Activated gamma-delta T cell (primary cell): ENCODE results near the gene EIF4G3.
"Not testable (repeated sequence)": the region's sequence is repeated elsewhere in the genome, so short reads cannot be mapped to it uniquely, and the experiment has no call there.

Experiments used
- DNase-seq: peaks from one replicate; lab custom pipeline; 2025; lab: John Stamatoyannopoulos, UW

EIF4G3 gene

DNA sequence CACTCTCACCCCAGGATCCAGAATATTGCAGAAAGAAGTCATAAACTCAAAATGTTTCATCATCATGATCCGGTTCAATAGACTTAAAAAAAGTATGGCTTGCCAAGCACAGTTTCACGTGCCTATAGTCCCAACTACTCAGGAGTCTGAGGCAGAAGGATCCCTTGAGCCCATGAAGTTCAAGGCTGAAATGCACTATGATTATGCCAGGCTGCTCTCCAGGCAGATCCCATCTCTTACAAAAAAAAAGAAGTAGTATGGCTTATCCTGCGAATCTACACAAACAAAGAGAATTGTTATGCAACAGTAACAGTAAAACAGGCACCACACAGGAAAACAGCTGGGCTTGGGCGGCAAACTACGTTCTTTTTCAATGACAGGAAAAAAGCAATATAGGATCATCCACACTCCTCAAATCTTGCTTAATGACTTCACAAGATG, 76.2 kb downstream of the EIF4G3 start:
- no peak for DNase-seq

DNA sequence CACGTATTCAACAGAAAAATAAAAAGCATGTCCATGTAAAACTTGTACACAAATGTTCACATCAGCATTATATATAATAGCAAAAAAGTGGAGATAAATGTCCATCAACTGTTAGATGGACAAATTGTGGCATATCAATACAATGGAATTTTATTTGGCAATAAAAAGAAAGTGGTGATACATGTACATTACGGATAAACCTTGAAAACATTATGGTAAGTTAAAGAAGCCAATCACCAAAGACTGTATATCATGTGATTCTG, 76.9 kb downstream of the EIF4G3 start:
- no peak for DNase-seq

DNA sequence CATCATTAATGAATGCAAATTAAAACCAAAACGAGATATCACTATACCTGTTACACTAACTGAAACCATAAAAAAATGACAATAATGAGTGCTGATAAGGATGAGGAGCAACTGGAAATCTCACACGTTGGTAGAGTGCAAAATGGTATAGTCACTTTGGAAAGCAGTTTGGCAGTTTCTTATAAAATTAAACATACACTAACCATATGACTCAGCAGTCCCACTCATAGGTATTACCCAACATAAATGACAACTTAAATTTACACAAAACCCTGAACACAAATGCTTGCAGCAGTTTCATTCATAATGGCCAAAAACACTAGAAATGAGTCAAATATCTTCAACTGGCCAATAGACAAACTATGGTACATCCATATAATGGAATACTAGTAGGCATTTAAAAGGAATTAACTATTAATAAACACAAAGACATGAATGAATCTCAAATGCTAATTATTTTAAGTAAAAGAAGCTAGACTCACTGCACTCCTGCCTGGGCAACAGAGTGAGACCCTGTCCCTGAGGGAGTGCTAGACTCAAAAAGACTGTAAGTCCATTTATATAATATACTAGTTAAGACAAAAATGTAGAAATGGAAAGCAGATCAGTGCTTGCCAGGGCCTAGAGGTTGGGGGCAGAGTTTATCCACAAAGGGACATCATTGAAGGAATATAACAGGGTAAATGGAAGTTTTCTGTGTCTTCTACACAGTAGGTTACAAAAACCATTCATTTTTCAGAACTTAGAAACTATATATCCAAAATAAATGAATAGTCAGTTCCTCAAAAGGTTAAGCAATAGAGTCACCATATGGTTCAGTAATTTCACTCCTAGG, 77.4 kb downstream of the EIF4G3 start:
- DNase-seq, result no peak

DNA sequence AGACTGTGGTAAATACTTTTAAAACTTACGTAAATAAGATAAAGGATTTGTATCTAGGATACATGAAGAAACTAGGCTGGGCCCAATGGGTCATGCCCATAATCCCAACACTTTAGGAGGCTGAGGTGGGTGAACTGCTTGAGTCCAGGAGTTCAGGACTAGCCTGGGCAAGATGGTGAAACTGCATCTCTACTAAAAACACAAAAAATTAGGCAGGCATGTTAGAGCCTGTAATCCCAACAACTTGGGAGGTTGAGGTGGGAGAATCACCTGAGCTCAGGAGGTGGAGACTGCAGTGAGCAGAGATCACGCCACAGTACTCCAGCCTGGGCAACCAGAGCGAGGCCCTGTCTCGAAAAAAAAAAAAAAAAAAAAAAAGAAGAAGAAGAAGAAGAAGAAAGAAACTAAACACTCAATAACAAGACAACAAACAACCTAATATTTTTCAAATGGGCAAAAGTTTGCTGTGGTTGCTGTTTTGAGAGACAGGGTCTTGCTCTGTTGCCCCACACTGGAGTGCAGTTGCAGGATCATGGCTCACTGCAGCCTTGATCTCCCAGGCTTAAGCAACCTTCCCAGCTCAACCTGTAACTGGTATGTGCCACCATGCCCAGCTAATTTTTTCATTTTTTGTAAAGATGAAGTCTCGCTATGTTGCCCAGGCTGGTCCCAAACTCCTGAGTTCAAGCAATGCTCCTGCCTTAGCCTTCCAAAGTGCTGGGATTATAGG, 78.3 kb downstream of the EIF4G3 start:
- DNase-seq, result no peak

DNA sequence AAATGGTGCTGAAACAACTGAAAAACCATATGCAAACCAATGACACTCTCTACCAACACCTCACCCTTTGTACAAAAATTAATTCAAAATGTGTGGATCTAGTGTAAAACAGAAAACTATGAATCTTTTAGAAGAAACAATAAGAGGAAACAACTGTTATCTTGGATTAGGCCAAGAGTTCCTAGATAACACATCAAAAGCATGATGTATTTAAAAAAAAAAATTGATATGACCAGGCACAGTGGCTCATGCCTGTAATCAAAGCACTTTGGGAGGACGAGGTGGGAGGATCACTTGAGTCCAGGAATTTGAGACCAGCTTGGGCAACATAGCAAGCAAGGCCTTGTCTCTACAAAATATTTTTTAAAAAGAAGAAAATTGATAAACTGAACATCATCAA, 79.0 kb downstream of the EIF4G3 start:
- no peak for DNase-seq

DNA sequence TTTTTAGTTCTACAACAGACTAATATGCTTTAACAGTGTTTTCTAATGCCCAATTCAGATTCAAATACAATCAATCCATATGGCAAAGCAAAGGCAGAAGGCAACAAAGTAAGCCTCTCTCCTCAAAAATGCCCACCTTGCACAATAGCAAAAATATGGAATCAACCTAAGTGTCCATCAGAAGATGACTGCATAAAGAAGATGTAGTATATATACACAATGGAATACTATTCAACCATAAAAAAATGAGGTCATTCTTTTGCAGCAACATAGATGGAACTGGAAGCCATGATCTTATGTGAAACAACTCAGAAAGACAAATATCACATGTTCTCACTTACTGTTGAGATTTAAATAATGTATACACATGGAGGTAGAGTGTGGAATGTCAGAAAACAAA, 80.7 kb downstream of the EIF4G3 start:
- DNase-seq, result no peak

DNA sequence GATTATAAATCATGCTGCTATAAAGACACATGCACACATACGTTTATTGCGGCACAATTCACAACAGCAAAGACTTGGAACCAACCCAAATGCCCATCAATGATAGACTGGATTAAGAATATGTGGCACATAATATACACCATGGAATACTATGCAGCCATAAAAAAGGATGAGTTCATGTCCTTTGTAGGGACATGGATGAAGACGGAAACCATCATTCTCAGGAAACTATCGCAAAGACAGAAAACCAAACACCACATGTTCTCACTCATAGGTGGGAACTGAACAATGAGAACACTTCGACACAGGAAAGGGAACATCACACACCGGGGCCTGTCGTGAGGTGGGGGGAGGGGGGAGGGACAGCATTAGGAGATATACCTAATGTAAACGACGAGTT, 82.4 kb downstream of the EIF4G3 start:
- not testable (repeated sequence) for DNase-seq

DNA sequence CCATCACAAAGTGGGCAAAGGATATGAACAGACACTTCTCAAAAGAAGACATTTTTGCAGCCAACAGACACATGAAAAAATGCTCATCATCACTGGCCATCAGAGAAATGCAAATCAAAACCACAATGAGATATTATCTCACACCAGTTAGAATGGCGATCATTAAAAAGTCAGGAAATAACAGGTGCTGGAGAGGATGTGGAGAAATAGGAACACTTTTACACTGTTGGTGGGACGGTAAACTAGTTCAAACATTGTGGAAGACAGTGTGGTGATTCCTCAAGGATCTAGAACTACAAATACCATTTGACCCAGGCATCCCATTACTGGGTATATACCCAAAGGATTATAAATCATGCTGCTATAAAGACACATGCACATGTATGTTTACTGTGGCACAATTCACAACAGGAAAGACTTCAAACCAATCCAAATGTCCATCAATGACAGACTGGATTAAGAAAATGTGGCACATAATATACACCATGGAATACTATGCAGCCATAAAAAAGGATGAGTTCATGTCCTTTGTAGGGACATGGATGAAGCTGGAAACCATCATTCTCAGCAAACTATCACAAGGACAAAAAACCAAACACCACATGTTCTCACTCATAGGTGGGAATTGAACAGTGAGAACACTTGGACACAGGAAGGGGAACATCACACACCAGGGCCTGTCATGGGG, 83.3 kb downstream of the EIF4G3 start:
- DNase-seq, result not testable (repeated sequence)

DNA sequence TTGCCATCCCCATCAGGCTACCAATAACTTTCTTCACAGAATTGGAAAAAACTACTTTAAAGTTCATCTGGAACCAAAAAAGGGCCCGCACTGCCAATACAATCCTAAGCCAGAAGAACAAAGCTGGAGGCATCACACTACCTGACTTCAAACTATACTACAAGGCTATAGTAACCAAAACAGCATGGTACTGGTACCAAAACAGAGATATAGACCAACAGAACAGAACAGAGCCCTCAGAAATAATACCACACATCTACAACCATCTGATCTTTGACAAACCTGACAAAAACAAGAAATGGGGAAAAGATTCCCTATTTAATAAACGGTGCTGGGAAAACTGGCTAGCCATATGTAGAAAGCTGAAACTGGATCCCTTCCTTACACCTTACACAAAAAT, 84.2 kb downstream of the EIF4G3 start:
- DNase-seq, result not testable (repeated sequence)

DNA sequence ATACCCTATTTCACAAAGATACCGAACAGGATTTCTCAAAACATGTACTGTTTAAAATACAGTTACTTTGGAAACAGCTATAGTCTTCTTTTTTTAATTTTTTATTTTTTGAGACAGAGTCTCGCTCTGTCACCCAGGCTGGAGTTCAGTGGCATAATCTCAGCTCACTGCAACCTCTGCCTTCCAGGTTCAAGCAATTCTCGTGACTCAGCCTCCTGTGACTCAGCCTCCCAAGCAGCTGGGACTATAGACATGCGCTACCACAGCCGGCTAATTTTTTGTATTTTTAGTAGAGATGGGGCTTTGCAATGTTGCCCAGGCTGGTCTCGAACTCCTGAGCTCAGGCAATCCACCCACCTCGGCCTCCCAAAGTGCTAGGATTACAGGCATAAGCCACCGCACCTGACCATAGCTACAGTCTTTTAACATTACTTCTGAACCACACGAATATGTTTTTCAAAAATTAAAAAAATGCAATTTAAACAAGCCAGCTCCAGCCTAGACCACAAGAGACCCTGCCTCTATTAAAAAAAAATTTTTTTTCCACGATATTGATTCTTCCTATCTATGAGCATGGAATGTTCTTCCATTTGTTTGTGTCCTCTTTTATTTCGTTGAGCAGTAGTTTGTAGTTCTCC, 85.5 kb downstream of the EIF4G3 start:
- DNase-seq, result not testable (repeated sequence)

DNA sequence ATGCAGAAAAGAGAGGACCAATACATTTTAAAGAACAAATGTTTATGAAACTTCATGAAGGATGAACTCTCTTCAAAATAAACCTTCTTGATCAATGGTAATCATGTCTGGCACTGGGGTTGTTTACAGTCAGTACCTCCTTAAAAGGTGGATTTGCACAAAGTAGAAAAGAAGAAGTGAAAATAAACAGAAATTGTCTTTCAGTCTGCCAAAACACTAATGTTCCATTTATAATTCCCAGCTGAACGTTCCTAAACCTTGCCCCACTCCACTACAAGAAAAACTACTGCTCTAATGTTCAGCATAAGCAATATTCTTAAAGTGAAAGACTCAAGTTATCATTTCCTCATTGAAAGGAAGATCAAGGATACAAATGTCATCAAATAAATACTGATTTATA, 86.2 kb downstream of the EIF4G3 start:
- DNase-seq, result no peak

DNA sequence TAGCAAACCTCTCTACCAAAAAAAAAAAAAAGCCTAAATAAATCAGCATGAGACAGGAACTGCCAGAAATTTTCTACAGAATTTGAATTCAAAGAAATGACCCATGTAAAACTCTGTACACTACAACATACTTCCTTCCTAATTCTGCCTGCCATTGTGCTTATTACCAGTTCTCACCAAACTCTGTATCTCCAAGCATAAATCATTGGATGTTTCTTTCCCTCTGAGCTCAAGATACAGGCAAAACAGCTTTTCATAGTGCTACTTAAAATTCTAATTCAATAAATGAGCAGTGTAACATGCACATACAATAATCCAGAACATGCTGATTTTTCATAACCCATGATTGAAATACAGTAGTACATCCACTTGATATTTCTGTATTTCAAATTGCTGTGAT, 87.0 kb downstream of the EIF4G3 start:
- no peak for DNase-seq

DNA sequence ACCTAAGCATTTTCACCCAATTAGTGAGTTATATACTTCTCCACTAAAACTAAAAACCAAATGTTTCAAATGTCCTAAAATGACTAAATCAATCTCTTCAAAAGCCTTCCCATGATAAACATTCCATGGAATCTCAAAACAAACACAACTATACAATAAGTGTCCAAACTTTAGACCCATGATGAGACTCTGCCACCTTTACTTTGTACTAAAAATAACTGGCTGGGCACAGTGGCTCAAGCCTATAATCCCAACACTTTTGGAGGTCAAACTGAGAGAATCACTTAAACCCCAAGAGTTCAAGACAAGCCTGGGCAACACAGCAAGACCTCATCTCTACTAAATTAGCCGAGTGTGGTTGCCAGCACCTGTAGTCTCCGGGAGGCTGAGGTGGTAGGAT, 87.4 kb downstream of the EIF4G3 start:
- no peak for DNase-seq

DNA sequence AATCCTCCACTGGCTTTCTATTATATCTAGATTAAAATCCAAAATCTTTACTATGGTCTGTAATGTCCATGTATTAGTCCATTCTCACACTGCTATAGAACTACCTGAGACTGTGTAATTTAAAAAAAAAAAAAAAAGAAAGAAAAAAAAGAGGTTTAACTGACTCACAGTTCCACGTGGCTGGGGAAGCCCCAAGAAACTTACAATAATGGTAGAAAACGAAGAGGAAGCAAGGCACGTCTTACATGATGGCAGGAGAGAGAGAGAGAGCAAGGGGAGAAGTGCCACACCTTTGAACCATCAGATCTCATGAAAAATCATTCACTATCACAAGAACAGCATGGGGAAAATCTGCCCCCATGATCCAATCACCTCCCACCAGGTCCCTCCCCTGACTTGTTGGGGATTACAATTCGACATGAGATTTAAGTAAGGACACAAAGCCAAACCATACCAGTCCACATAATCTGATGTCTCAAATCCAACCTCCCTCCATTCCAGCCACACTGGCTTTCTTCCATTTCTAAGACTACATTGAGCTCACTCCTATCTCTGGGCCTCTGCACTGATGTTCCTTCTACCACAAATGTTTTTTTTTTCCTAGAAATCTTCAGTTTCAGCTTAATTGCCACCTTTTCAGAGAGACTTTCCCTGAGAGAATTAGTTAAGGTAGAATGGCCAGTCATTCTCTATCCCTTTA, 92.4 kb downstream of the EIF4G3 start:
- DNase-seq, result no peak

DNA sequence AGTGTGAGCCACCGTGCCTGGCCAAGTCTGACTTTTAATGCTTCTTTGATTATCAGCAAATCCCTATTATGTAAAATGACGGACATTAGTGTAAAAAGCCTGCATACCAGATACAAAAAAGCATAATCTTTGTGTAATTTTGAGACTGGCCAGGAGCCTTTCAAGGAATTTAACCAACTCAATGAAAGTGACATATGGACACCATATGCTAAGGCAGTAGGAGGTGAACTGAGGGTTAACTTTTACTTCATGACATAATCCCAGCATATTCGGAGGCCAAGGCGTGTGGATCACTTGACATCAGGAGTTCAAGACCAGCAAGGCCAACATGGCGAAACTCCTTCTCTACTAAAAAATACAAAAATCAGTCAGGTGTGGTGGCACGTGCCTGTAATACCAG, 94.6 kb downstream of the EIF4G3 start:
- no peak for DNase-seq

DNA sequence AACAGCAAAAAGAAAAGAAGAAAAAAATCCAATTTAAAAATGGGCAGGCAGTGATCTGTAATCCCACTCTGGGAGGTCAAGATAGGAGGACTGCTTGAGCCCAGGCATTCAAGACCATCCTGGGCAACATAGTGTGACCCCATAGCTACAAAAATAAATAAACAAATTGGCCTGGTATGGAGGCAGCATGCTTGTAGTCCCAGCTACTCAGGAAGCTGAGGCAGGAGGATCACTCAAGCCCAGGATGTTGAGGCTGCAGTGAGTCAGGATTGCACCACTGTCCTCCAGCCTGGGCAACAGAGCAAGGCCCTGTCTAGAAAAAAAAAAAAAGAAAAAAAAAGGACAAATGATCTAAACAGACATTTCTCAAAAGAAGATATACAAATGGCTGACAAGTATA, 99.6 kb downstream of the EIF4G3 start:
- no peak for DNase-seq

DNA sequence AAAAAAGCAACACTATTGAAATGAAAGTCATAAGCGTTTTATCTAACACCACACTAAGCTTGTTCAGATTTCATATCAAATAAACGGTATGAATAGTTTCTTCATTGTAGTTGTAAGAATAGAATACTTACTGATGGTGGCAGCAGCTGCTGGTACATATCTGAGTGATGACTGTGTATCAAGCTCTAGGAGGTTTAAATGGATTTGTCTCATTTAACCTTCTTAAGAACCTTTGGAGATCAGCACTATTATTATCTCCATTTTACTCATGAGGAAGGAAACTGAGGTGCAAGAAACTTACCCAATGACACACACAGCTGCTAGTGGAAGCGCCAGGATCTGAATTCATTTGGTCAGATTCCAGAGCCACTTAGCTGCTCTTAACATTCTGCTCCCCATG, 104.0 kb downstream of the EIF4G3 start:
- no peak for DNase-seq

DNA sequence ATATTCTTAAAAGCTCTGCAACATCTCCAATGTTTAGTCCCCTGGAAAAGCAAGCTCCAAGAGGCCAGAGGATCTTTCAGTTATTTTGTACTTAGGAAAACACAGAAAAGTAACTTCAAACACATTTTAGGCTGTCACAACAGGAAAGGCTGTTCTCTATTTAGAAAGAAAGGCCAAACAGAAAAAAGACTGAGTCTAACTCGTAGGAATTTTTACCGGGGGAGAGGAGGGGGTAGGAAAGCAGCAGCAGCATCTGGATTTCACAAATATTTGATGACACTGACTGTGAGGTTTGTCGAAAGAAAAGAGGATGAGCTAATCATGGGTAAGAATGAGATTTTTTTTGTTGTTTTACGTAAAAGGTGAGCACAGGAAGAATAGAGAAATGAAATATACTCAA, 107.1 kb downstream of the EIF4G3 start:
- no peak for DNase-seq

DNA sequence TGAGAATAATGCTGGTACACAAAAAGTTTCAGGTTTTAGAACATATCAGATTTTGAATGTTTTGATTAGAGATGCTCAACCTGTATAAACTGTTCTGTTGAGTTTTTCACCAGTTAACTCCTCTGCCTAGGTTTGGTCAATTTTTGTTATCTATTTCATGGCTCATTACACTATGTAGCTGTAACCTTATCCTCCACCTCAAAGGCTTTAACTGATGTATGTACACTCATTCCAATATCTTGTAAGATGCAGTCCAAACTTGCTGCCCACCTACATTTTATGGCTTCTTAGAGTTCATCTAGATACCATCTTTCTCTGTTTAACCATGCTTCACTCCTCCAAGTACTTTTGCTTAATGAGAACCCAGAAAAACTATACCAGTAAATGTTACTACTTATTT, 107.8 kb downstream of the EIF4G3 start:
- DNase-seq, result no peak

DNA sequence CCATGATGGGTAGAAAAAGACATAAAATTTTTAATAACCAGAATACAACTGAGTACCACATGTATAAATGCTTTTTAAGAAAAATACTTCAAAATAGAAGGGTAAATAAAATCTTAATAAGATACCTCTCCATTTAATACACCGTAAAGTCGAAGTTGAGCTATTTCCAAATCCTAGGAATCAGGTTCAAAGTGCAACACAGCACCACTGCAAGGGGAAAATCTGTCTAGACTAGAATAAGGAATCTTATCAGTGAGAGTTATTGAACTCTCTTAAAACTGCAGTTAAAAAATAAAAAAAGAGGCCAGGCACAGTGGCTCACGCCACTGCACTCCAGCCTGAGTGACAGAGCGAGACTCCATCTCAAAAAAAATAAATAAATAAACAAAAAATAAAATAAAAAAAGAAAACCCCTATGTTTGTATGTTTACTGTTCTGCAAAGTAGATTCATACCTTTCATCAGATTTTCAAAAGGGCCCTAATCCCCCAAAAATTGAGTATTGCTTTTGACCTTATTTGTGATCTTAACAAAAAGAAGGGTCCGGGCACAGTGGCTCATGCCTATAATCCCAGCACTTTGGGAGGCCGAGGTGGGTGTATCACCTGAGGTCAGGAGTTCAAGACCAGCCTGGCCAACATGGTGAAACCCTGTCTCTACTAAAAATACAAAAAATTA, 109.0 kb downstream of the EIF4G3 start:
- no peak for DNase-seq

DNA sequence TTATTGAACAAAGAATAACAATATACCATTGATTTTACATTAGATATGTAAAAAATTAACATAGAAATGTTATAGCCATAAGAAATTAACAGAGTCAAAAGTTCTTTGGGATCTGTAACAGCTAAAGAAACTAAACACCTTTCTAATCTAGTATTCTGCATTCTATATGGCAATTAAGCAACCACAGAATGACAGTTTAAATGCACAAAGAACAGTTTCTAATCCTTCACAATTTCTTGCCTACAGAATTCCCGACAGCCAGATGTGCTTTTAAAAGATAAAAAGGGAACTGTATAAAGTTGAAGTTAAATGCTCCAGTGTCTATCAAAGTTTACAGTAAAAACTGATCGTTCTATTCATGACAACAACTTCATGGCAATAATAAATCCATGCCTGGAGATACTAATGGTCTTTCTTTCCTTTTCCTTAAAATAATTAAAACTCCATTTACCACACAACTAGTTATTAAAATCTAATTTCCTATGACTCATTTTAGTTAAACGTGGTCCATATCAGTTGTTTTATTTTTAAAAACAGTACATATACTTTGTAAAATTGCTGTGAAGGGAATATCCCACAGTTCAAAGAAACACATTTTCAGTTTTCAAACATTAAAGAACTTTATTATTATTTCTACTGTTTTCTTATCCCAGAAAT, 110.2 kb downstream of the EIF4G3 start:
- DNase-seq, result no peak
